PFSK-1 (cell line): Measurements from ENCODE around the gene HBQ1.

Experiments used
- POLR2AphosphoS5 ChIP-seq: IDR thresholded peaks from 2 replicates; pipeline ENCODE4 v1.6.1; 2012; ENCODE audit warnings: low read depth, mild to moderate bottlenecking, control low read depth, low read length, moderate library complexity
- SIN3A ChIP-seq: IDR thresholded peaks from 2 replicates; pipeline ENCODE4 v1.6.1; 2012; ENCODE audit warnings: mild to moderate bottlenecking, low read length, moderate library complexity, borderline replicate concordance; ENCODE audit not compliant: insufficient read depth
- TAF1 ChIP-seq: IDR thresholded peaks from 2 replicates; pipeline ENCODE4 v1.6.1; 2012; ENCODE audit warnings: low read length, control low read depth, borderline replicate concordance; ENCODE audit not compliant: insufficient read depth
- TF ChIP-seq, protein P1 (sequence below), 2 experiments: IDR thresholded peaks; 2 replicates each; pipeline versions ENCODE4 v1.6.1 to v1.8.0; 2011 to 2012; ENCODE audit warnings: low read depth in 2 of 2, low read length in 2 of 2, control low read depth in 1 of 2, inconsistent platforms in 1 of 2, mild to moderate bottlenecking in 1 of 2, moderate library complexity in 1 of 2; ENCODE audit not compliant: insufficient read depth in 1 of 2

- no peak for TF ChIP-seq SIN3A
- TF ChIP-seq TAF1 = no peak
- TF ChIP-seq, protein P1, sequence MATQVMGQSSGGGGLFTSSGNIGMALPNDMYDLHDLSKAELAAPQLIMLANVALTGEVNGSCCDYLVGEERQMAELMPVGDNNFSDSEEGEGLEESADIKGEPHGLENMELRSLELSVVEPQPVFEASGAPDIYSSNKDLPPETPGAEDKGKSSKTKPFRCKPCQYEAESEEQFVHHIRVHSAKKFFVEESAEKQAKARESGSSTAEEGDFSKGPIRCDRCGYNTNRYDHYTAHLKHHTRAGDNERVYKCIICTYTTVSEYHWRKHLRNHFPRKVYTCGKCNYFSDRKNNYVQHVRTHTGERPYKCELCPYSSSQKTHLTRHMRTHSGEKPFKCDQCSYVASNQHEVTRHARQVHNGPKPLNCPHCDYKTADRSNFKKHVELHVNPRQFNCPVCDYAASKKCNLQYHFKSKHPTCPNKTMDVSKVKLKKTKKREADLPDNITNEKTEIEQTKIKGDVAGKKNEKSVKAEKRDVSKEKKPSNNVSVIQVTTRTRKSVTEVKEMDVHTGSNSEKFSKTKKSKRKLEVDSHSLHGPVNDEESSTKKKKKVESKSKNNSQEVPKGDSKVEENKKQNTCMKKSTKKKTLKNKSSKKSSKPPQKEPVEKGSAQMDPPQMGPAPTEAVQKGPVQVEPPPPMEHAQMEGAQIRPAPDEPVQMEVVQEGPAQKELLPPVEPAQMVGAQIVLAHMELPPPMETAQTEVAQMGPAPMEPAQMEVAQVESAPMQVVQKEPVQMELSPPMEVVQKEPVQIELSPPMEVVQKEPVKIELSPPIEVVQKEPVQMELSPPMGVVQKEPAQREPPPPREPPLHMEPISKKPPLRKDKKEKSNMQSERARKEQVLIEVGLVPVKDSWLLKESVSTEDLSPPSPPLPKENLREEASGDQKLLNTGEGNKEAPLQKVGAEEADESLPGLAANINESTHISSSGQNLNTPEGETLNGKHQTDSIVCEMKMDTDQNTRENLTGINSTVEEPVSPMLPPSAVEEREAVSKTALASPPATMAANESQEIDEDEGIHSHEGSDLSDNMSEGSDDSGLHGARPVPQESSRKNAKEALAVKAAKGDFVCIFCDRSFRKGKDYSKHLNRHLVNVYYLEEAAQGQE (IDR thresholded peaks at IDR 0.05; ENCODE audit: insufficient read depth in 1 of 2, low read depth in 2 of 2, low read length in 2 of 2) = no peak
- no peak for TF ChIP-seq POLR2AphosphoS5
These were observed 48.1 kb upstream of the HBQ1 start for GRCh38 chr16:132120-132519.
